ENCODE data around the gene RNF212.
"Not testable (repeated sequence)": the region's sequence is repeated elsewhere in the genome, so short reads cannot be mapped to it uniquely, and the experiment has no call there.

Gene RNF212

DNA sequence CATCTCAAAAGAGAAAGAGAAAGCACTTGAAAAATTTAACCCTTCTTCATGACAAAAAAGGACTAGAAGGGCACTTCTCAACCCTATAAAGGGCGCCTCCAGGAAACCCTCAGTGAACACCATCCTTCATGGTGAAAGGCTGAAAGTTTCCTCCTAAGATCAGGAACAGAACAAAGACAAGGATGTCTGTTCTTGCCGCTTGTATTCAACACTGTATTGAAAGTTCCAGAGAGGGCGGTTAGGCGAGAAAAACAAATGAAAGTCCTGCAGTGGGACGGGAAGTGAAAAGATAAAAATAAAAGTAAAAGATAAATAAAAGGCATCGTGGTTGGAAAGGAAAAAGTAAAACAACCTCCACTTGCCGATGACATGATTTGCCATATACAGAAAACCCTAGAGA, 50.9 kb downstream of the RNF212 start:
- DNase-seq, result no peak

DNA sequence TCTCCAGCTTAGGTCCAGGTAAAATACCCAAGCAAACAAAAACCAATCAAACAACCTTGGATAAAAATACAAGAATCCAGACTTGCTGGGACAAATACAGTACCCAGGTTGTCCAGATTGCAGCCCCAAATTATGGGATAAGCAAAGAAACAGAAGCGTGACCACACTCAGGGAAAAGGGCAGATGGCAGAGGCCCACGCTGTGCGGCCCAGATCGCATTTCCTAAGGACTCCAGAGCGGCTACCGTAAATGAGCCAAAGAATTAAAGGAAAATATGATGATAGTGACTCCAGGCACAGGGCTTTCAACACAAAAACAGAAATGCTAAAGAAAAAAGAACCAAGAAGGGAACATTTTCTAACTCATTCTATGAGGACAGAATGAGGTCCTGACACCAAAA, 51.6 kb downstream of the RNF212 start:
- no peak for DNase-seq

DNA sequence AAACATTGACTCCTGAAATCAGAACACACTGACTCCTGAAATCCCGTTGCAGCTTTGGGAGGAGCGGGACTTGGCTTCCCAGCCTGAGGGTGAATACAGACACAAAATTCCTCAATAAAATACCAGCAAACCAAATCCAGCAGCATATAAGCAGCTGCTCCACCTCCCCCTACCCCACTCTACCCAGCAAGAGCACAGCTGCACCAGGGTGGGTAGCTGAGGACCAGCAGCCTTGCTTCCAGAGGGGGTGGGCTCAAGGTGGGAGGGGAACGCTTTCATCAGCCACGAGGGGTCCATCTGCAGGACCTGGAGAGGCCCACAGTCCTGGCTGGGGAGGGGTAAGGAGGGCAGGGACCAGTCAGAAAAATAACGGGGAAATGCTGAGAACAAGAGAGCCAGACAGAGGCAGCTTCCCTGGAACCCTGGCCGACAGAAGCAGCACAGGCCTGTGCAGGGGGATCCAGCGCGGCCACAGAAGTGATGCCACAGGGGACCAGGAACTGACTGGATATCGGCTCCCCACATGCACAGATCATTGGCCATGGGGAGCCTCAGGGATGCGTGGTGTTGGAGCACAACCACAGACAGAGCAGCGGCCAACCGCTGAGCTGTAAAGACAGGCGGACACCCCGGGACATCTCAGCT, 52.2 kb downstream of the RNF212 start:
- DNase-seq, result peak; percentile 4

DNA sequence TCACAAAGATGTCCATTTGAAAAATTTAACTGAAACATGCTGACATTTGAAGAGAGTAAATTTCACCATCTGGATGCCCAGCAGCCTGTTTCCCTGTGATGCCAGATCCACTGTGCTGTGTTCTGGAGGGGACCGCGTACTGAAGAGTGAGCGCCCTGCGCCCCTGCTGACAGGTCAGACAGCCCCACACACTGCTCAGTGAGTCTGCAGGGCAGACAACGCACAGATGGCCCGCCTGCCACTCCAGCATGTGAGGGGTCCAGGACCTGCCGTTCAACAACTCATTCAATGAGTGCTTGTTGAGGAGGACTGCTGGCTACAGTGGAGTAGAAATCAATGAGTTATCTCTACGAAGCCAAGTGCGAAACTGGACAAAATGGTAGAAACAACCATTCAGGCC, 52.7 kb downstream of the RNF212 start:
- peak; percentile 2 for DNase-seq

DNA sequence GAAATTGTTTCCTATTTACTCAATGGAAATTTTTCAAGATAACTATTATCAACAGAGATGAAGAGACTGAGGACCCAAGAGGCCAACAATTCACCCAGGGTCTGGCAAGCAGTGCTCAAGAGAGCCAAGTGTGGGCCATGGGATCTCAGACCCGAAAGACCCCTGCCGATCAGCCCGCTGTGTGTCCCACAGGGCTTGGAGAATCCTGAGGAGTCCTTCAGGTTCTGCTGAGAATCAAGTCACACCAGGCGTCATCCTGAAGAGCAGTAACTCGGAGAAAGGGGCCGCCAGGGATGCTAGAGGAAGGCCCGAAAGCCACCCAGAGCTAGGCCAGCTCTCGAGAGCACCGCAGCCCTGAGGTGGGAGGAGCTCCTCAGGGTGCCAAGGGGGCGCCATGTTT, 53.2 kb downstream of the RNF212 start:
- DNase-seq, result peak; percentile 1

DNA sequence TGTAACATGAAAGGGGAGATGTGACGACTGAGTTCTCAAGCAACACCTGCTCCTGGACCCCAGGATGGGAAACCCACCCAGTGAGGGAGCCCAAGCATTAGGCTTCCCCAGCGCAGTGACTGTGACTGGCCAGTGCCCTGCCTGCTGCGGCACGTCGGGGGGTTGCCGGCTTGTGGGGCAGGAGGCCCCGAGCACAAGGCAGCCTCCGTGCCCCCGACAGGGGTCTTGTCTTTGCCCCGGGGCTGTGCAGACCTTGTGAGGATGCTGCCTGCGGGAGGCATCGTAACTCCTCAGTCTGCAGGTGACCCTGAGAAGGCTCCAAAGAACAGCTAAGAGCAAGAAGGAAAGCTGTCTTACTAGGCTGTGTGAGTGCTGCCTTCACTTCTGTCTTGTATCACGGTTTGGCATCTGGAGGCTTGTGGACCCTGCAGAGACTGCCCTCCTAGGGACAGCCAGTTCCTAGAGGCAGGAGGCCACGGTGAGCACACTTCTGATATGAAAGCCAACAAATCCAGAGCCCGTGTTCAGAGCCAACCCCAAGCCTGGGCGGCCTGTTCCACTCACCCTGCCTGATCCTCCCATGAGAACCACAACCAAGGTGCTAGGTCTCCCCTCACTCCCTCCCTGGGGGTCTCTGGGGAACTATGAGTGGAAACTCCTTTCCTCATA, 54.2 kb downstream of the RNF212 start:
- peak; percentile 7 for DNase-seq

DNA sequence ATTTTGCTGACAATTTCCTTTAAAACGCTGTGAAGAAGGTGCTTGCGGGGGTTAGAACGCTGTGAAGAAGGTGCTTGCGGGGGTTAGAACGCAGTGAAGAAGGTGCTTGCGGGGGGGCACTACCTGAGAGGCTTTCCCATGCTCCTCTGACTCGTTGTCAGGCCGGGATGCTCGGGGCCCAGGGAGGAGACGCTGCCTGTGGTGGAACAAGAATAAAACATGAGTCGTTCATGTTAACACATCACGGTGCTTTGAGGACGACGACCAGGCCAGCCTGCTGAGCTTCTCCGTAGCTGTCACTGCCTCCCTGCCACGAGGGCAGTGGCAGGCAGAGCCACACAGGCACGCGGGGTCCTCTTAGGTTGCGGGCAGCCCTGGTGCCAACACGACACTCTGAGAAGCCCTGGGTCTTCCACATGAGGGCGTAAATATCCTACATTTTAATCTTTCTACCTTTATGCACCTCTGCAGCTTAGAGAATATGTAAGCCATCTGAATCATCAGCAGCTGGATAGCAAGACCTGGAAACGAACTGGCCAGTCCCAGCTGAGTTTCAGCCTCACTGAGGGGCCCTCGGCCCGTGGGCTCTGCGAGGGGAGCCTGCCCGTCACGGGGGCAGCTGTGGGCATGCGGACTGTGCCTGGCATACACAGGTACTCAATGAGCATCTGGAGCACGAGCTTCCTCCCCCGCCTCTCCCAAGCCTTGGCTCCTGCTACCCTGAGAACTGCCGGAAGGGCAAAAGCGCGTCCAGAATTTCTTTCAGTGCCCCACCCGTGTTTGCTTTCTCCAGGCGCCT, 55.0 kb downstream of the RNF212 start:
- DNase-seq, result peak; percentile 11

DNA sequence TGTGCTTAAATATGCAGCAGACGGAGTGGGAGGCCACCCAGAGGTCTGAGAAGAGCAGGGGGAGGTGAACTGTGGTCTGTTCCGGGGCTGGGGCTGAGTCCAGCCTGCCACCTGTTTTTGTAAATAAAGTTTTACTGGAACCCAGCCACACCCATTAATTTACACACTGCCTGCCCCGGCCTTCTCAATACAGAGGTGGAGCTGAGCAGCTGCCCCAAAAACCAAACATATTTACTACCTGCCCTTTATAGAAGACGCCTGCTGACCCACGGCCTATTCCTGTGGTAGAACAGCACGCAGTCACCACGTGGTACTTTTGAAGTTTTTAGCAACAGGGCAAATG, 56.0 kb downstream of the RNF212 start:
- peak; percentile 3 for DNase-seq

DNA sequence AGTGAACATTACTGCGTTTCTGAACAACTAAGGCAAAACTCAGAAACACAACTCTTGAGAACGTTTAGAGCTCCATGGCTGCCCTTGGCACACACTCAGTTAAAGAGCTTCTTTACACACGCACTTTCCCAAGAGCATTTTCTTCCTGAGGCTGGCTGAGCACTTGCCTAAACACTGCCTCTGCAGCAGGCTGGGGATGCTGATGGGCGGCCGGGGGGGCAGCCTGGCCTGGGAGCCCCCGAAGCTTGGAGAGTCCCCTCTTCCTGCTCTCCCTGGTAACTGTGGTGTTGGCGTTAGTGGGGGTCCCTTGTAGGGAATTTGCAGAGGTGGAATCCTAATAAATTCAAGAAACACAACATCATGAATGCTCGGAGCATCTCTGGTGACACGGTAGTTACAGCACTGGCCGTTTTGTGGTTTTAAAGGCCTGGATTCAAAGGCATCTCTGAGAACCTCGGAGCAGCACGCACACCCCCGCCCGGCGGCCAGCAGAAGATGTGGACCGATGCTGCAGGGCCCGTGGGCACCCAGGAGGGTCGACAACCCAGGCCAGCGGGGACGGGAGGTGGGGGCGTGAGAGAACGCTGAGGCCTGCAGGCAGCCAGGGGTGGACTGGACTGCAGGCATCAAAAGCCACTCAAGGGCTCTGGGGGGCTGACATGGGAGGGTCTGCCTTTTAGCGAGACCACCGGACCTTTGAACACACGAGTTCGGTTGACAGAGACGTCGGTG, 56.5 kb downstream of the RNF212 start:
- DNase-seq, result peak; percentile 16

DNA sequence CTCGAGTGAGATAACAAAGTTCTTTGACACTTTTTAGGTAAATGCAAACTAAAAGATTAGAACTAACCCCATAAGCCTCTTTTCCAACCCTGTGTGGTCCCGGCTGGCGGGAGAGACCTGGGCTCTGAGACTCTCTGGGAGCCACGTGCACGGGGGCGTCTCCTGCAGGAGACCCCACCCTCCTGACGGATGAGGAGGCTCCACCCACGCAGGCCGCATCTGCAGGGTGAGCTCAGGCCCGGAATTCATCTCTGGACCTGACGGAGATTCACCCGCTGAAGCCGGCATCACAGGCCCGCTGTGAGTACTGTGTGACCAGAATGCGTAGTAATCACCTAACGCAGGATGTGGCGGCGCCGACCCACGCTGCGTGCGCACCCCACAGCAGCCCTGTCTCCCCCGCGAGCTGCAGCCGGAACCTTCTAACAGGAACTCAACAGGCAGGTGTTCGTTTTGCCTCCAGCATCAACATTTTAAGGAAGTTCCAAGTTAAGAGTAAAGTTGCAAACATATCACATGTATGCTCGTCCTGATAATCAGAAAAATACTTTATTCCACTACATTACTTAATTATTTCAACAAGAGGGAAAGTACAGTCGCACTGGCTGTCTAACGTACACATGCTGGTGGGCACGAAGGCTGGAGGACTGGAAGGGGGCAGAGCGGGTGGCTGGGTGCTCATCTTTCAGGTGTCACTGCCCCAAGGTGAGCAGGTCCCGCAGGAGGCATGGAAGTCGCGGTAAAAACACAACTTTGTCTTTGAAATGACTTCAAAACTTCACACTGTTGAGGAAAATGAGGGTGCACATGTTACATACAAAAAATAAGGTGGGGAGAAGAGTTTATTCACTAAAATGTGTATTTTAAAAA, 57.4 kb downstream of the RNF212 start:
- peak; percentile 78 for DNase-seq

DNA sequence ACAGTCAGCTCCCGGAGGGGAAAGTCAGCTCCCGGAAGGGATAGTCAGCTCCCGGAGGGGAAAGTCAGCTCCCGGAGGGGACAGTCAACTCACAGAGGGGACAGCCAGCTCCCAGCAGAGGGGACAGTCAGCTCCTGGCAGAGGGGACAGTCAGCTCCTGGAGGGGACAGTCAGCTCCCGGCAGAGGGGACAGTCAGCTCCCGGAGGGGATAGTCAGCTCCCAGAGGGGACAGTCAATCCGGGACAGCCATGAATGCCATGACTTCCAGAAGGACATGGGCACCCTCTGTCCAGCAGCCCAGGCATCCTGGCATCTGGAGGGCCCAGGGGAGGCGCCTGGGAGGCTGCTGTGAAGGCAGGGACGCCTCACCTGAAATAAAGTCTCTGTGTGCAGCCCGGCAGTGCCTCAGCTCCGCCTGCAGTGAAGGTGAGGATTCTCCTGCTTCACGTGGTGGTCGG, 58.1 kb downstream of the RNF212 start:
- not testable (repeated sequence) for DNase-seq

DNA sequence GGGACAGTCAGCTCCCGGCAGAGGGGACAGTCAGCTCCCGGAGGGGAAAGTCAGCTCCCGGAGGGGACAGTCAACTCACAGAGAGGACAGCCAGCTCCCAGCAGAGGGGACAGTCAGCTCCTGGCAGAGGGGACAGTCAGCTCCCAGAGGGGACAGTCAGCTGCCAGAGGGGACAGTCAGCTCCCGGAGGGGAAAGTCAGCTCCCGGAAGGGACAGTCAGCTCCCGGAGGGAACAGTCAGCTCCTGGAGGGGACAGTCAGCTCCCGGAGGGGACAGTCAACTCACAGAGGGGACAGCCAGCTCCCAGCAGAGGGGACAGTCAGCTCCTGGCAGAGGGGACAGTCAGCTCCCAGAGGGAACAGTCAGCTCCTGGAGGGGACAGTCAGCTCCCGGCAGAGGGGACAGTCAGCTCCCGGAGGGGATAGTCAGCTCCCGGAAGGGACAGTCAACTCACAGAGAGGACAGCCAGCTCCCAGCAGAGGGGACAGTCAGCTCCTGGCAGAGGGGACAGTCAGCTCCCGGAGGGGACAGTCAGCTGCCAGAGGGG, 58.6 kb downstream of the RNF212 start:
- DNase-seq, result not testable (repeated sequence)

DNA sequence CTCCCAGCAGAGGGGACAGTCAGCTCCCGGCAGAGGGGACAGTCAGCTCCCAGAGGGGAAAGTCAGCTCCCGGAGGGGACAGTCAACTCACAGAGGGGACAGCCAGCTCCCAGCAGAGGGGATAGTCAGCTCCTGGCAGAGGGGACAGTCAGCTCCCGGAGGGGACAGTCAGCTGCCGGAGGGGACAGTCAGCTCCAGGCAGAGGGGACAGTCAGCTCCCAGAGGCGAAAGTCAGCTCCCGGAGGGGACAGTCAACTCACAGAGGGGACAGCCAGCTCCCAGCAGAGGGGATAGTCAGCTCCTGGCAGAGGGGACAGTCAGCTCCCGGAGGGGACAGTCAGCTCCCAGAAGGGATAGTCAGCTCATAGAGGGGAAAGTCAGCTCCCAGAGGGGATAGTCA, 59.5 kb downstream of the RNF212 start:
- peak; percentile 4 for DNase-seq

DNA sequence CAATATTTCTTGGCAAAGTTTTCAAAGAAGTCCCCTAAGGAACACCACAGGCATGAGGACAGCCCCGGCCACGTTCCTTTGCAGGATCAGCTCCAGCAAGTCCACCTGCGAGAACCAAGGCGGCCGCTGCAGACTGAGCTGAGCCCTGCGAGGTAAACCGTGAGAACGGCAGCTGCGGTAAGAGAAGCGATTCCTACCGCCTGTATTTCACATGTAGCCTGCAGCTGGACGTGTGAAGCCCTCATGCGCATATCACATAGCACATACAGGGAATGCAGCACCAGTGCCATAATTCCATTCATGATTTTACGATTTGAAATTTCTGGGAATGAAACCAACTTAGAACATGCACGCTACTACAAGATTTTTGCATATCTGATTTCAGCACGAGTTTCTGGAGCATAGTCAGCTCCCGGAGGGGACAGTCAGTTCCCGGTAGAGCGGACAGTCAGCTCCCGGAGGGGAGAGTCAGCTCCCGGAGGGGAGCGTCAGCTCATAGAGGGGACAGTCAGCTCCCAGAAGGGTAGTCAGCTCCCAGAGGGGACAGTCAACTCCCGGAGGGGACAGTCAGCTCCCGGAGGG, 60.2 kb downstream of the RNF212 start:
- DNase-seq, result peak; percentile 14

DNA sequence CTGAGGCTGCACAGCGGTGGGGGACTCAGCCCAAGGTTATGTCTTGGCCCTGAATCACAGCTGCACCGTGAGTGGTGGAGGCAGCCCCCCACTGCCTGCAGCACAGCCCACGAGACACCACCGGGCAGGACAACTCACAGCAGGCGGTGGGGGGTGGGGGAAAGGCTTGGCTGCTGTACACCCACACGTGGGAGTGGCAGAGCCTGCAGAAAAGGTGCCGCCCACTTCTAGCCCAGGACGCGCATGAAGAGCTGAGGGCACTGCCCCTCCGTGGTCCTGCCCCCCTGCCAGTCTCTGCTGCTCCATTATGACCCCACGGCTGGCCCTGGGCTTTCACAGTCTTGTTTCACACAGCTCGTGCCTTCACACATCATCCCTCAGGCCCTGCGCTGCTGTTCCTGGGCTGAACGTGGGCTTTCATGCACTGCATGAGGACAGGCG, 61.1 kb downstream of the RNF212 start:
- peak; percentile 11 for DNase-seq

DNA sequence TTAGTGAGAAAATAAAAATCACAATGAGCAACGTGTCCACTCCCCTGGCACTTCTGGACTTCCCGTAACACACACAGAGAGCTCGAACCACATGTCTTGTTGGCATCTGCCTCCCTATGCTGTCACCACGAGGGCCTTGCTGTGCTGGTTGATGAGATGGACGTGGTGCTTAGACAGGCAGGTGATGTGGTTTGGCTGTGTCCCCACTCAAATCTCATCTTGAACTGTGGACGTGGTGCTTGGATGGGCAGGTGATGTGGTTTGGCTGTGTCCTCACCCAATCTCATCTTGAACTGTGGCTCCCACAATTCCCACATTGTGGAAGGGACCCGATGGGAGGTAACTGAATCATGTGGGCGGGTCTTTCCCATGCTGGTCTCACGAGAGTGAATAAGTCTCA, 61.9 kb downstream of the RNF212 start:
- no peak for DNase-seq

DNA sequence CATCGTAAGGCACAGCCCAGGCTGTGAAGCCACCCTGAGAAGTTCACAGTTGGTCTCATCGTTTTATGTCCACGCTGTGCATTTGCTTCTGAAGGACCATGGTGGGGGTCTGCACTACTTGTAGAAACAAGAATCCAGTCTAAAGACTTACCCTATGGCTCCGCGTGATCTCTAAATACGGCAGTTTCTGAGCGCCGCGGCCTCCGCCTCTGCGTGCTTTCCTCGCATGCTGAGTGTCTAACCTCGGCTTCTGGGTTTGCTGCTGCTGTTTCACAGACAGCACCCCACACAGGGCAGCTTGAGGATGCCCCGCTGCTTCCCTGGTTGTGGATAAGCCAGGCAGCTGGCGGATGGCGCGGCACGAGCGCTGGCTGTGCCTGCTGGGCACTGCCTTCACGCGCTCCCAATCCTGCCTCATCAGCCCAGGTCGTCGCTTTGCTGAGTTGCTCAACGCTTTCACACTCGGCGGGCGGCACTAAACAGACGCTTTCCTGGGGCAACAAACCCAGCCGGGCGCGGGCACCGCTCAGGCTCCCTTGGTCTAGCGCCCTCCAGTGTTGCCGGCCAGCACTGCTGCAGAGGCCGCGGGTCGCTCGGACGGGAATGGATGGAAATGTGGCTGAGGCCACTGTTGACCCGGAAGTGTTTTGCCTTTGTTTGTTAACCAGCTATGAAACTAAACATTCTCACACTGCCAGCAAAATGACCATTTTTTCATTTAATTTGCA, 62.7 kb downstream of the RNF212 start:
- peak; percentile 11 for DNase-seq

DNA sequence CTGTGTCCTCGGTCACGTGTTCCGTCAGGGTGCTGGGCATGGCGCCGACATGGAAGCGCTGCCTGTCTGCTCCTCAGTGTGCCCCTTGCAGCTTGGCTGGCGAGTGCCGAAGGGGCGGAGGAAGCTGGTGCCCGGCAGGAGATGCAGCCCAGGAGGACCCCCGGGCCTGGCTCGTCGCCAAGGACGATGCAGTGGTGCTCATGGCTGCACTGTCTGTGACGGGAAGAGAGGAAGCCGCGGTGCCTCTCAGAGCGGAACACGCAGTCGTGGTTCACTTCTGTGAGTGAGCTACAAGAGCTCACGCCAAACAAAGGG, 63.8 kb downstream of the RNF212 start:
- DNase-seq, result peak; percentile 7

DNA sequence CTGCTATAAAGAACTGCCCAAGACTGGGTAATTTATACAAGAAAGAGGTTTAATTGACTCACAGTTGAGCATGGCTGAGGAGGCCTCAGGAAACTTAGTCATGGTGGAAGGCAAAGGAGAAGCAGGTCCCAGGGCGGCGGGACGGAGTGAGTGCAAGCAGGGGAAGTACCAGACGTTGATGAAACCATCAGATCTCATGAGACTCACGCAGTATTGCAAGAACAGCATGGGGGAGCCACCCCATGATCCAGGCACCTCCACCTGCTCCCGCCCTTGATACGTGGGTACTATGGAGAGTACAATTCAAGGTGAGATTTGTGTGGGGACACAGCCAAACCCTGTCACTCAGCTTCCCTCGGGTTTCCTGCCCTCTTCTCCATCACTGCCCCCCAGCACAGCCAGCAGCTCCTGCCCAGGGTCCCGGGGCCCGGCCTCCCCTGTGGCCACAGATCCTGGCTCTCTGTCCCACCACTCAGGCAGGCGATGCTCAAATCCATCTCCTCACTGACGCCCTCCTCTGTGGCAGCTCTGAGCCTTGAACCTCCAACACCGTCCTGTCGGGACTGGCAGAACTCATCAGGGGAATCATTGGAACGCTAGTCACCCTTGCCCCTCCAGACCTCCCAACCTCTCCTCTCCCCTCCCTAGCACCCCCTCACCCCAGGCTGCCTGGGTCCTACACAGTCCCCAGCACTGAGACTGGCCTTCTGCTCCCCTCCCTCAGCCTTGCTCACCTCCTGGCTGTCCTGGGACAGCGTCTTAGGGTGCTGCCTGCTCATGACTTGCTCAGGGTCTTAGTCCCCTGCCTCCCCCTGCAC, 64.4 kb downstream of the RNF212 start:
- peak; percentile 7 for DNase-seq
